ENCODE measurements around the gene GARIN5B. TPM values are rescaled to one million over a fixed set of nuclear protein-coding genes. Genes with fewer than 3 reads are reported as not detected.
"Not testable (repeated sequence)": the region's sequence is repeated elsewhere in the genome, so short reads cannot be mapped to it uniquely, and the experiment has no call there.

The GARIN5B gene
- polyA plus RNA-seq, 4 donors, result 0.10 to 0.25 (median 0.16) TPM

DNA sequence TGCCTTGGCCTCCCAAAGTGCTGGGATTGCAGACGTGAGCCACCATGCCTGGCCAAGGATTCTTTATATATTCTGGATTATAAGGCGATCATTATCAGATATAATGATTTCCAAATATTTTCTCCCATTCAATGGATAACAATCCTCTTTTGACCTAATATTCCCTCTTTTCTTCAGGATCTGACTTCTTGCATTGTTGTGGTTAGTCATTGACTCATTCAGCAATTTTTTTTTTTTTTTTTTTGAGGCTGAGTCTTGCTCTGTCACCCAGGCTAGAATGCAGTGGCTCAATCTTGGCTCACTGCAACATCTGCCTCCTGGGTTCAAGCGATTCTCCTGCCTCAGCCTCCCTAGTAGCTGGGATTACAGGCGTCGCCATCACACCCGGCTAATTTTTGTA is 33.3 kb downstream of the GARIN5B start:
- DNase-seq (ENCODE audit: low read depth in 4 of 4, low spot score in 3 of 4), result not testable (repeated sequence)

DNA sequence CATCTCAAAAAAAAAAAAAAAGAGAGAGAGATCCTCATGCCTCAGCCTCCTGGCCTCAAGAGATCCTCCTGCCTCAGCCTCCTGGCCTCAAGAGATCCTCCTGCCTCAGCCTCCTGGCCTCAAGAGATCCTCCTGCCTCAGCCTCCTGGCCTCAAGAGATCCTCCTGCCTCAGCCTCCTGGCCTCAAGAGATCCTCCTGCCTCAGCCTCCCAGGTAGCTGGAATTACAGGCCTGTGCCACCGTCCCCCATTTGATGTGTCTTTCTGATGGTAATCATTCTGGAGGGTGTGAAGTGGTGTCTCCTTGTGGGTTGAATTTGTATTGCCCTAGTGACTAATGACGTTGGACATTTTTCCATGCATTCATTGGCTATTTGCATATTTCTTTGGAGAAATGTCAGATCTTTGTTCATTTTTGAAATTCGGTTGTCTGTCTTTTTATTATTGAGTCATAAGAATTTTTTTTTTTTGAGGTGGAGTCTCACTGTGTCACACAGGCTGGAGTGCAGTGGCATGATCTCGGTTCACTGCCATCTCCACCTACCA is 34.2 kb downstream of the GARIN5B start:
- not testable (repeated sequence) for DNase-seq (ENCODE audit: low read depth in 4 of 4, low spot score in 3 of 4)

DNA sequence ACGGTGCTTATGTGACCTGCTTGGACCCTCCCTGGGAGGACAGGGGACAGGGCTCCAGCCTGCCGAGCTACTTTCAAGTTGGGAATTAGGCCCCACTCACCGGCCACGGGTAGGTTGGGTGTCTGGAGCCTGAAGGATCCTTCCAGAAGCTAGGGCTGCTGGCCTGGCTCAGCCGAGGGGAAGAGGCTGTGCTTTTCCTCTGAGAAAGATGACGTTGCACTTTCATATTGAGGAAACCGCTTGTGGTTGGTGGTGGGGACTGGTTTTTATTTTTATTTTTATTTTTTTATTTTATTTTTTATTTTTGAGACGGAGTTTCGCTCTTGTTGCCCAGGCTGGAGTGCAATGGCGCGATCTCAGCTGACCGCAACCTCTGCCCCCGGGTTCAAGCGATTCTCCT is 37.9 kb downstream of the GARIN5B start, which contains the start of gene TMEM150B:
TSS of gene TMEM150B (minus strand) at position 170 of the 400 bp plus-strand sequence. CDS start 4,305 bp downstream, outside the sequence.
- DNase-seq (ENCODE audit: low read depth in 4 of 4, low spot score in 3 of 4), result no peak

DNA sequence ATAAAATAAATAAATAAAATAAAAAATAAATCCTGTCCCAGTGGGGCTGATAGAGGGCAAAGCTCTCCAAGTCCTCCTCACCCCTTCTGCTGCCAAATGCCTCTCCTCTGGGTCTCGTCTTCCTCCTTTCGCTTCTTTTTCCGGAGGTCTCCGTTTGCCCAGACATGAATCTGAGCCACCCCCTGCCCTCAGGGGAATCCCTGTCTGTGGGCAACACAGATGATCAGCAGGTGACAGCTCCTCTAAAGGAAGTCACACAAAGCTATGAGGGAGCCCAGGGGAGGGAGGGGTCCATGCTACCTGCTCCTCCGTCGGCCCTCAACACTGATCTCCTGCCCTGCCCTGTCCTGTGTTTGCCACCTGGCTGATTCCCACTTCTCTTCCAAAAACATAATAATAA is 38.4 kb downstream of the GARIN5B start:
- DNase-seq (ENCODE audit: low read depth in 4 of 4, low spot score in 3 of 4), result no peak

DNA sequence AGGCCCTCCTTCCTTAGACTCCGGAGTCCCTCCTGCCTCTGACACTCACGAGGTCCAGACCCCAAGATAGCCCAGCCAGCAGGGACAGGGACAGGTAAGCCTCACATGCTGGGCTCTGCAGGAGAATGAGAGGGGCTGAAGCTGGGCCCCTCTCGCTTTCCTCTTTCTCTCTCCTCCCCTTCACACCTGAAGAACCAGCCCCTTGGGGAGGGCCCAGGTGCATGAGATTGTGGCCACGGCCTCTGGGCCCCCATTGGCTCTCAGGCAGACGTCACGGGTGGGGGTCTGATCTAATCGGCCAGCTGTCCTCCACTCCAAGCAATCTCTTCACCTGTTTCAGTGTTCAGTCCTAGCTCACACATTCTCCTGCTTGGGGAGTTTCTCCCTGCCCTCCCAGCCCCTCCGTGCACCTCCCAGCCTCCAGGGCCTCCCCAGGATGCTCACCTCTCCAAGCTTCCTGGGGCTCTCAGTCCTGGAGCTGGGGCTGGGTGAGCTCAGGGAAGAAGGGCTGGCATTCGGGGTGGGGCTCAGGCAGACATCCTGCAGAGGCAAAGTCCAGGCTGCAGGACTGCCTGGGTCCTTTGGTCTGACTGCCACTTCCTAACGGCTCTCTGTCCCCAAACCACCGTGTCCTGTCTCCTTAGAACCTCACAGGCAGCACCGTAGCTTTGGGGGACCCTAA is 40.7 kb downstream of the GARIN5B start:
- DNase-seq (ENCODE audit: low read depth in 4 of 4, low spot score in 3 of 4), result no peak

DNA sequence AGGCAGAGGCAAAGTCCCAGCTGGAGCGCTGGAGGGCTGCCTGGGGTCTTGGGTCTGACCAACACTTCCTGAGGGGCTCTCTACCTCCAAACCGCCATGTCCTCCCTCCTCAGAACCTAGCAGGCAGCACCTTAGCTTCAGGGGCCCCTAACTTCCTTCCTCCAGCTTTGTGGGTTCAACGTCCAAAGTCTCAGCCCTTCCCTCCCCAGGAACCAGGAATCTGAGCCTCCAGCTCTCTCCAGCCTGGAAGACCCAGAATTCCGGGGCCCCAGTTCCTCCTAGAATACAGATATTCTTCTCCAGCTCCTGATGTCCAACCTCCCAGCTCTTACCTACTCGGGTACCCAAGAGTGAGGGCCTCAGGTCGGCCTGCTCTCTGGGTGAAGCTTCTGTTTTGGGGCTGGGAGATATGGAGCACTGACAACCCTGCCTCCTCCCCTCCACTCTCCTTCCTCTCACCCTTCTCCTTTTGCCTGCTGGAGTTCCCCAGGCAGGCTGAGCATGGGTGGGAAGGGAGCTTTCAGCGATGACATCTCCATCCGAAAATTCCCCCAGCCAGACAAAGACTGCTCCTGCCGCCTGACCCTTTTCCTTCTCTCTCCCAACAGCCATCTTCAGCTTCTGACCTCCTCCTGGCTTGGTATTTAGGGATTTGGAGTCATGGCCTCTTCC is 41.5 kb downstream of the GARIN5B start:
- DNase-seq (ENCODE audit: low read depth in 4 of 4, low spot score in 3 of 4), result no peak

DNA sequence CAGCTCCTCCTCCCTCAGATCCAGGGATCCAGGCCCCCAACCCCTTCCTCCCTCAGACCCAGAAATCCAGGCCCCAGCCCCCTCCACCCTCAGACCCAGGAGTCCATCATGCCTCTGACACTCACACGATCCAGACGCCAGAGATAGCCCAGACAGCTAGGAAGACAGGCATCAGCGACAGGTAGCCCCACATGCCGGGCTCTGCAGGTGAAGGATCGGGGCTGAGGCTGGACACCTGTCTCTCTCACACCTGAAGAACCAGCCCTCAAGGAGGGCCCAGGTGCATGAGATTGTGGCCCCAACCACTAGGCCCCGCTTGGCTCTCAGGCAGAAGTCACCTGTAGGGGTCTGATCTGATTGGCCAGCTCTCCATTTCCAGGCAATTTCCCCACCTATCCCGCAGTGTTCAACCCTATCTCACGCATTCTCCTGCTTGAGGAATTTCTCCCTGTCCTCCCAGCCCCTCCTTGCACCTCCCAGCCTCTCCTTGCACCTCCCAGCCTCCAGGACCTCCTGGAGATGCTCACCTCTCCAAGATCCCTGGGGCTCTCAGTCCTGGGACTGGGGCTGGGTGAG is 42.1 kb downstream of the GARIN5B start:
- no peak for DNase-seq (ENCODE audit: low read depth in 4 of 4, low spot score in 3 of 4)

DNA sequence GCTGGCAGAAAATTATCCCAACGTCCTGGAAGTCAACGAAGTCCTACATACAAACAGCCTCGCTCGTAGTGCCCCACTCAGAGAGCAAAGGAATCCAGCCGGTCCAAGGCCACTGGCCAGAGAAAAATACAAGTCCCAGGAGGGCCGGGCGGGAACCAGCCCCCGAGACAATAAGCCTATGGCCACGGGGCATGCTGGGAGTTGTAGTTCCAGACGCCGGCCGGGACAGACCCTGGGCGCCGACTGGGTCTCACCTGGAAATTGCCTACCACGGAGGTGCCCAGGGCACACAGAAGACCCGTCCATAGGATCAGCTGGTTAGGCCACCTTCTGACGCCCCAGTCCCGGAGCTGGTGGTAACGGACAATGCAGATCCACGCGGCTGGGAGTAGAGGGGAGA is 43.3 kb downstream of the GARIN5B start:
- DNase-seq (ENCODE audit: low read depth in 4 of 4, low spot score in 3 of 4), result no peak

DNA sequence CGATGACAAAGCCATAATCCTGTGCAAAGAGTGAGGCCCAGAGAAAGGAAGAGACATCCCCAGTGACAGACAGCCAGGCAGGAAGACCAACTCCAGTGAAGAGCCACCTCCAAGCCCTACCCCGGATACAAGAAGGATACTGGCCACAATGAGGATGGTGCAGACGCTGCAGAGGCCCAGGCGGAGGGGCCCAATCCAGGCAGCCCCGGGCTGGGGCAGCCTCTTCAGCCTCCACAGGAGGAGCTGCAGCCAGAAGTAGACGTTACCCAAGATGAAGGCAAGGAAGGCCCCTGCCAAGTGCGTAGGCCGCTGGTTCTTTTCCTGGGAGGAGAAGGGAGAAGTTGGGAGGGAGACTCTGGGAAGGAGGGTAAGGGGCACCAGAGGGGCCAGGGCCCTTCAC is 46.4 kb downstream of the GARIN5B start:
- no peak for DNase-seq (ENCODE audit: low read depth in 4 of 4, low spot score in 3 of 4)

DNA sequence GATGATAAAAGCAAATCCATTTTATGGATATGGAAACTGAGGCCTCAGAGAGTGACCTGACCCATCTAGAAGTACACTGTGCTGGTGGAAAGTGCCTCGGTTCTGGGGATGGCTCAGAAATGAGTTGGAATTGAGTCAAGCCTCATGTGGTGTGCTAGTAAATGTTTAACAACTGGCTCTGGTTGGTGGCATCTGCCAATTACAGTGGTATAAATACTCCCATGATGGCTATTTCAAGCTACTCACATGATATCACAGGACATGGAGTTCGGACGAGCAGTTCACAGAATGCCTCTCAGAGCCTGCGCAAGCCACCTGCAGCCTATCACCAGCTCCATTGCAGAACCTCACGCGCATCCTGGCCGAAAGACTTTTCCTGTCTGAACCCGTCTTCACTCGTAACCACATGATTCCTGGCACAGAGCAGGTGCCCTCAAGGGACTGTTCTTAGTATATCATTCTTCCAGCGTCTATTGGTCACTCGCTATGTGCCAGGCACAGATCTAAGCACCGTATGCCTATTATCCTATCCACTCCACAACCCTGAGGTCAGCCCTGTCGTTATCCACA is 47.0 kb downstream of the GARIN5B start:
- no peak for DNase-seq (ENCODE audit: low read depth in 4 of 4, low spot score in 3 of 4)

DNA sequence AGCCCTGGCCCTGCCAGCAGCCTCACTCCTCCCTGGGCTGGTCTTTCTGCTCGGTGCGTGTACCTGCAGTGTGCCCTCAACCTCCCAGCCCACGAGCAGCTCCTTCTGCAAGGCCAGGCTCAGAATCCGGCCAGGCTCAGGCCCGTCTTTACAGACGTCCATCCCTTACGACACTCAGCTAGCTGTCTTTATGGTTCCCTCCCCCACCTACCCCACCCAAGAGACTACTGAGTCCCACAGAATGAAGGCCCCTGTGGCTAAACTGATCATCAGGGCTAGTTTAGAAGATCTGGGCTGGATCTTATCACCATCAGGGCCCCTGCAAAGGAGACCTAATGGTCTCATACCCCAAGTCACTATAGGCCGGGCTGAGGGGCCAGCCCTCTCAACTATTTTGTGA is 48.7 kb downstream of the GARIN5B start:
- no peak for DNase-seq (ENCODE audit: low read depth in 4 of 4, low spot score in 3 of 4)

DNA sequence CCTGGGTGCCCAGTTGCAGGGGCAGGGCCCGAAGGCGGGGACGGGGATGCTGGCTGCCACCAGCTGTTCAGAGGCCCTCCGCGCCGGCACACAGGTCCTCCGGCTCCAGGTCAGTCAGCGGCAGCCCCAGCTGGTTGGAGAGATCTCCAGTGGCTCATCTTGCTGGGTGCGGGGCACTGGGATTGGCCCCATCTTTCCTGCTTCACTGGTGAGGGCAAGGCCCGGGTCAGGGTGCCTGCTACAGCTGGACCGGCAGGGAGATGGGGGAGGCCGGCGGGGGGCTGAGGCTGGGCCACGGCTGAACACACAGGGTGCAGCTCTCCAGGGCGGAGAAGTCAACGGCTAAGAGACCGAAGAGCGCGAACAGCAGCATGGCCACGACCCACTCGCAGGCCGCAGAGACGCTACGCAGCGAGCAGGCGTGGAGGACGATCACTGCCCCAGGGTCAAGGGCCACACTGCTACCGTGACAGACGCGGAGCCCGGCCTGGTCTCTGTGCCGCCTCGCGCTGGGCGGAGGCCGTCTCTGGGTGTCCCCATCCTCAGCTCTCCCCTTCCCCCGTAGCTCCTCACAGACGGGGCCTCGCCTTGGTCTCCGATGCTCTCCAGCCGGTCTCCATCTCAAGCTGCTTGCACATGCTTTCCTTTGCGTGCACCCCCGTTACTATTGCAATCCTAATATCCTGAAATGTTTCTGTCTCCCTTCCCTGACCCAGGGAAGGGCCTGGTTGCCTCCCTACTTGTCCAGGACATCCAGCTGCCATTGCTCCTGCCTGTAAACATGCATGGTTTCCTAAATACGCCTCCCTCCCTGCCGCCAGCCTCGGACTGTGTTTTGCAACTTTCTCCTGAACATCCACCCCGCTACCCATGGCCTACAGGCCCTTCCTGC is 50.2 kb downstream of the GARIN5B start:
- no peak for DNase-seq (ENCODE audit: low read depth in 4 of 4, low spot score in 3 of 4)

DNA sequence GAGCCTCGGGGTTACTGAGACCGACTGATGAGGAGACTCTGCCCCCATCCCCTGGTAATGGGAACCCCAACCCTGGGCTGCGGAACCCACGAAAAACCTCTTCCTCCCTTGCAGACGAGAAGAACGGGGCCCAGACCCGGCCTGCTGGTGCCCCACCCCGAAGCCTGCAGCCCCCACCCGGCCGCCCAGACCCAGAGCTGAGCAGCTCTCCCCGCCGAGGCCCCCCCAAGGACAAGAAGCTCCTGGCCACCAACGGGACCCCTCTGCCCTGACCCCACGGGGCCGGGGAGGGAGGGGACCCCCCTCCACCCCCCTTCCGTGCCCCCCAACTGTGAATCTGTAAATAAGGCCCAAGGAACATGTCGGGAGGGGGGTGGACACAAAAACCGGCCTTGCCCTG is 51.3 kb downstream of the GARIN5B start:
- DNase-seq (ENCODE audit: low read depth in 4 of 4, low spot score in 3 of 4), result no peak

DNA sequence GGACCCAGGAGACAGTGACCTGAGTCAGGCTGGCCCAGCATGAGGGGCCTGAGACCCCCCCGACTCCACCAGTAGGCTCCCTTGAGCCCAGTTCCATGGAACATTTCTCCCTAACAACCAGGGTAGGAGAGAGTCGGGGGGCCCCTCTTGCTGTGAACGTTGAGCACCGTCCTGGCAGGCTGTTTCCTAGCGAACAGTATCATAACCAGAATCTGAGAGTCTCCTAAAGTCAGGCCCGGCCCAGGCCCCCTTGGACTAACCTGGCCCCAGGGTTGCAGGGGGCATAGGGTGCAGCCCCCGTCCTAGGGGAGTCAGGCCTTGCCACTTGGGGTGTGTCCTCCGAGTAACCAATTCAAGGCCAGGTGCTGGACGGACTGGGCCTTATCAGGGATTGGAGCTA is 51.7 kb downstream of the GARIN5B start:
- no peak for DNase-seq (ENCODE audit: low read depth in 4 of 4, low spot score in 3 of 4)

DNA sequence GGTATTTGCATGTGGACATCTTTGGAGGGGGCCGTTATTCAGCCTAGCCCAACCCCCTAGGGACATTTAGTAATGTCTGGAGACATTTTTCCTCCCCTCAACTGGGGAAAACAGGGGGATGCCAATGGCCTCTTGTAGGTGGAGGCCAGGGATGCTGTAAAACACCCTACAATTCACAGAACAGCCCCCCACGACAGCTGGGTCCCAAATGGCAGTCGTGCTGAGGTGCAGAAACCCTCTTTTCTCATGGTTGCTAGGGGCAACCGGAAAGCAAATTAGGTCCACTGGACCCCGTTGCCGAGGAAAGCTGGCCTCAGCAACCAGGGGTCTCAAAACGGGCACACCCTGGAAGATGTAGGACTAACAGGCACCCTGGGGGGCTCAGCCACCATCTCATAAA is 52.6 kb downstream of the GARIN5B start:
- no peak for DNase-seq (ENCODE audit: low read depth in 4 of 4, low spot score in 3 of 4)

DNA sequence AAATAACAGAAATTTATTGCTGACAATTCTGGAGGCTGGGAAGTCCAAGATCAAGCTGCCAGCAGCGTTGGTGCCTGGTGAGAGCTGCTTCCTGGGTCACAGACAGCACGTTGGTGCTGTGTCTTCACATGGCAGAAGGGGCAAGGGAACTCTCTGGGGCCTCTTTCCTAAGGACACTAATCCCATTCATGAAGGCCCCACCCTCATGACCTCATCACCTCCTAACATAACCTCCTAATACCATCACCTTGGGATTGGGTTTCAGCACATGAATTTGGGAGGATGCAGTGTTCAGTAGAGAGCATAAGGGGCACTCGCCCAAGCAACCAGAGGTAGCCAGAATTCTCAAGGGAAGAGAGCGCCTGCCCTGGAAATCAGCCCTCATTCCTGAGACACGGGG is 53.6 kb downstream of the GARIN5B start:
- no peak for DNase-seq (ENCODE audit: low read depth in 4 of 4, low spot score in 3 of 4)

DNA sequence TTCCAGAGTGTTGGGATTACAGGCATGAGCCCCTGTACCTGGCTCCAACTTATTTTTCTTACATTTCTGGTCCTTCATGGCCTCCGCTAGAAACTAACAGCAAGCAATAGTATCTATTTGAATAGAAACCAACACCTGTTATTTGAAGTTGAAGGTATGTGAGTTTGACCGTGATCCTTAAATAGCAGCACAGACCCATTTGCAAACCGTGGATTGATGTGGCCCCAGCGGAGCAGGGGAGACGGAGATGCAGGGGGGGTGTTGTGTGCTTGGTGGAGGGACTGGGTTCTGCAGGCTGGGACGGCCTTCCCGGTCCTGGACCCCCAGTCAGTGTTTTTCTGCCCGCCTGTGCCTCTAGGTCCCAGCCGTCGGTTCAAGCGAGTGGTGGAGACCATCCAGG is 54.8 kb downstream of the GARIN5B start:
- DNase-seq (ENCODE audit: low read depth in 4 of 4, low spot score in 3 of 4), result no peak

DNA sequence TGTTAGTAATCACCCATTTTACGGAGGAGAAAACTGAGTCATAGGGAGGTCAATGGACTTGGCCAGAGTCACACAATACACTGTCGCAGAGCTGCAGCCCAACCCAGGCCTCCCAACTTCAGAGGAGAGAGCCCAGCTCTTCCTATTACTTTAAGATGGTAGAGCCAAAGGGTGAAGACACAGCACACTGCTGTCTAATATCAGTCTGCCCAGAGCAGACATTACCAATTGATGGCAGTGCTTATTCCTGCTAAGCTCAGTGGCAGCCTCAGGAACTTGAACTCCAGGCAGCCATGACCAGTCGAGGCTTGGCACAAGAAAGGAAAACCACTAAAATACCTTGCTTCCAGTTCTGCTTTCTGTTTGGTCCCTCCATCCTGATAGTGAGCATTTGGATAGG is 56.3 kb downstream of the GARIN5B start:
- DNase-seq (ENCODE audit: low read depth in 4 of 4, low spot score in 3 of 4), result no peak

DNA sequence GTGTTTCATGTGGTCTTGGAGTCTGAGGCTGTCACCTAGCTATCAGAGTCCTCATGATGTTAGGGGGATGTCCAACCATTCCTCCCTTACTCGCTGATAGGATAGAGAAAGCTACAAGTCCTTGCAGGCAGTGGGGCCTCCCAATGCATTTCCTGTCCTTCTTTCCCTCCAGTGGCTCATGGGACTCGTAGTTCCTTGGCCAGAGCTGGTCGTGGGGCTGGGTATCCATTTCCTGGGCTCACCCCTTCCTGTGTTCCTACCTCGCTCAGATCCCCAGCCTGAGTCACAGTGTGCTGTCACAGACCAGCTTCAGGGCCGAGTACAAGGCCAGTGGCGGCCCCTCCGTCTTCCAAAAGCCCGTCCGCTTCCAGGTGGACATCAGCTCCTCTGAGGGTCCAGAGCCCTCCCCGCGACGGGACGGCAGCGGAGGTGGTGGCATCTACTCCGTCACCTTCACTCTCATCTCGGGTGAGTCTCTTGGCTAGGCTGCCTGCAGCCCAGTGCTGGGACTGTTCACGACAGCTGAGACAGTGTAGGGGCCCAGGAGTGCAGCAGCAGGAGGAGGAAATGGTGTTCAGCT is 57.0 kb downstream of the GARIN5B start:
- DNase-seq (ENCODE audit: low read depth in 4 of 4, low spot score in 3 of 4), result no peak

DNA sequence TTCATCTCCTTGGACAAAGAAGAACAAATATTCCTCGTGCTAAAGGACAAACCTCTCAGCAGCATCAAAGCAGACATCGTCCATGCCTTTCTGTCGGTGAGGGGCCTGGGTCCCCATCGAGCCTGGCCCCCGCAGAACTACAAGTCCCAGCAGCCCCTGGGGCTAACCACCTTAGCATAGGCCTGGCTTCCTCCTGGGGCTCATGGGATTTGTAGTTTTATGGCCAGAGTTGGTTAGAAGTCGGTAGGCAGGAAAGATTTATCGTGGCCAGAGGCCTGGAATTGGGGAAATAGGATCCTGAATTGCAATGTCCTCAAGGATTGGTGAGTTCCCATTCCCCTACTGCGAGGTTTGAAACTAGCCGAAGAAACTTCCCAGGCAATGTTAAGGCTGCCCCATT is 57.6 kb downstream of the GARIN5B start:
- DNase-seq (ENCODE audit: low read depth in 4 of 4, low spot score in 3 of 4), result no peak

Measured in right renal pelvis (tissue), 4 donors.